Epithelial cell of proximal tubule (primary cell): ENCODE results near the gene BCL10. TPM values are rescaled to one million over a fixed set of nuclear protein-coding genes. Genes with fewer than 3 reads are reported as not detected.

ENCODE experiments used
- DNase-seq: peaks from one replicate; pipeline ENCODE4 v3.0.0-alpha.2; 2011; ENCODE audit warnings: low read depth
- H3K4me3 ChIP-seq: 2 replicates; pipeline ENCODE4 v1.5.1; 2011; ENCODE audit warnings: low read depth, mild to moderate bottlenecking, low read length
- CTCF ChIP-seq: conservative IDR thresholded peaks from 2 replicates; pipeline ENCODE4 v1.5.1; 2012; ENCODE audit warnings: low read depth, mild to moderate bottlenecking, low read length
- total RNA-seq: library from RNA; depleted of rRNA; stranded (reverse); fragments of >200 nt; gene quantifications from 2 replicates; pipeline ENCODE4 v1.2.3, GENCODE V29; 2015

BCL10 gene
- total RNA-seq, 1 donor from 2014 or later: 87.9 TPM

DNA sequence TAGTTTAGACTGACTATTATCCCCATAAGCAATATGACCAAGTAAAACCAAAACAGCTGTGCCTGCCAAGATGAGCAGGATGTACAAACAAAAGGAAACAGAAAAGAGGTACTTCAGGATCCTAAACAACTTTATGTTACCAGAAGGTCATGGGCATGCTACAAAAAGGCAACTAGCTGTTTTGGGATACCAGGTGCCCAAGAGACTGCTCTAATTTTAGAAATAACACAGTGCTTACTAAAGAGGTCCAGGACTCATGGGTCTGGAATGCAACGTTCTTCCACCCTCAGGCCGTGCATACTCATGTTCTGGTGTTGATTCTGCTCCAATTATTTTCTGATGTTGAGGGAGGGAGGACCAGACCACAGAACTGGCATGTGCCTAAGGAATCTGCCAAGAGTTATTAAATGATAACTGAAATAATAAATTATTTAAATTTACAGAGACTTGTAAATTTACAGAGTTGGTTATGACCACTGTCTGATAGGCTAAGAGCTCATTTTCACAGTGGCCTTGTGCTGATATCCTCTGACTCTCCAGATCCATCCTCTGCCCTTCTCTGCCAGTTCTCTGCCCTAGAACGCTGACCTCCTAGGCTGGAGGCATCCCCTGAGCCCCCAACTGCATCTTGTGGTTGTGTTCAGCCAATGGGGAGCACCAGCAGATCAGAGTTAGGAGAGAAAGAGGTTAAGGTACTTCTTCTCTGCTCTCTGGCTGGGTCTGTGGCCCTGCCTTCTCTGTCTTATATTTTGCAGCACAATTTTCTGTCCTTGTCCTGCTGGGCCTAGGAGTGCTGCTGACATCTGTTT, 37.7 kb upstream of the BCL10 start:
- TF ChIP-seq CTCF: no peak
- no peak for DNase-seq
- no peak overlapping the region for H3K4me3 ChIP-seq

- H3K4me3 ChIP-seq: no peak overlapping the region
- no peak for DNase-seq
- no peak for TF ChIP-seq CTCF
Measured at GRCh38 chr1:85311818-85312217, 35.4 kb upstream of the BCL10 start.

- TF ChIP-seq CTCF: no peak
- no peak for DNase-seq
- no peak overlapping the region for H3K4me3 ChIP-seq
Measured at GRCh38 chr1:85308833-85309350, 32.5 kb upstream of the BCL10 start.

DNA sequence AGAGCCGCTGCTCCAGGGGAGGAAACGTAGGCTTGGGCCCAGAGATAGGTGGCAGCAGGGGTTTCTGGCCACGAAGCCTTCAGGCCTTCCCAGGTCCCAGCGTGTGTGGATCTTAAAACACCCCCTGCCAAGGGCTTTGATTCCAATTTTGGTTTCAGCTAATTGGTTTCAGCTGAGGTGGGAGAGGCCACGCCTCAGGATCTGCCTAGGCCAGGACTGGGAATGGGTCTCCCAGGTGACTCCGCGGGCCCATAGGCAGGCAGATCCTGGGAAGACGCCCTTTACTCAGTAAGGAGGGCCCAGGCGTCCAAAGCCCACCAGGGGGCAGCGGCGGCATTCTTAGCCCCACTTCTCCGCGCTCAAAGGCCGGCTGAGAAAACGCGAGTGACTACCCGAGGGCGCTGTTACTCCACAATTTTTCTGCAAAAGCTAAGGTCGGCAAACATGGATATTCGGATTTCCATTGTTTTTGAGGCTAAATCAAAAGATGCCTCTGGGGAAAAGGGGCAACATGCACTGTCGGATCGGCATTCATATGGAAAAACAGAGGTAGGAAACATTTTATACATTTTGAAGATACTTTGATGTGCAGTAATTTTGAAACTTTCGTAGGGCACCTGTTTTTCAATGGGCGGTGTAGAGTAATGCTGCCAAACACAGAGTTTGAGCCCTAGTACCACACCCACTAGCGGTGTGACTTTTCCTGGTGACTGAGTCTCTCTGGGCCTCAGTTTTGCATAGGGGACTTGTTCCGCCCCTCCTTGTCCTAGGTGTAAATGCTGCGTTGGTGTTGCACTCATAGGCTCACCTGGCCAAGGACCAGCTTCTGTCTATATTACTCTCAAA, 31.8 kb upstream of the BCL10 start:
- no peak for DNase-seq
- H3K4me3 ChIP-seq: no peak overlapping the region
- peak; percentile 99 for TF ChIP-seq CTCF

DNA sequence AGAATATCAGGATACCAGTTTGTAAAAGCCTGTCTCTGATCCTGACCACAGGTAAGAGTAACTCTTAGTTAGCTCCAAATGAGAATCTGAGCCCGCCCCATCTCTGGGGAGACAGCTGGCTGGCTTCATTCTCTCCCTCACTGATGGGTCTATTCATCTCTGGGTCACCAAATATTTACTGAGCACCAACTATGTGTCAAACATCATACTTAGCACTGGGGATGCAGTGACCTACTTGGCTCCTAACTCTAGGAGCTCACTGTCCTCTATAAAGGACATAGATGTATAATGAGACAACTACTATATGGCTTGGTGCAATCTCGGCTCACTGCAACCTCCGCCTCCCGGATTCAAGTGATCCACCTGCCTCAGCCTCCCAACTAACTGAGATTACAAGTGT, 29.8 kb upstream of the BCL10 start:
- DNase-seq: no peak
- no peak overlapping the region for H3K4me3 ChIP-seq
- no peak for TF ChIP-seq CTCF

DNA sequence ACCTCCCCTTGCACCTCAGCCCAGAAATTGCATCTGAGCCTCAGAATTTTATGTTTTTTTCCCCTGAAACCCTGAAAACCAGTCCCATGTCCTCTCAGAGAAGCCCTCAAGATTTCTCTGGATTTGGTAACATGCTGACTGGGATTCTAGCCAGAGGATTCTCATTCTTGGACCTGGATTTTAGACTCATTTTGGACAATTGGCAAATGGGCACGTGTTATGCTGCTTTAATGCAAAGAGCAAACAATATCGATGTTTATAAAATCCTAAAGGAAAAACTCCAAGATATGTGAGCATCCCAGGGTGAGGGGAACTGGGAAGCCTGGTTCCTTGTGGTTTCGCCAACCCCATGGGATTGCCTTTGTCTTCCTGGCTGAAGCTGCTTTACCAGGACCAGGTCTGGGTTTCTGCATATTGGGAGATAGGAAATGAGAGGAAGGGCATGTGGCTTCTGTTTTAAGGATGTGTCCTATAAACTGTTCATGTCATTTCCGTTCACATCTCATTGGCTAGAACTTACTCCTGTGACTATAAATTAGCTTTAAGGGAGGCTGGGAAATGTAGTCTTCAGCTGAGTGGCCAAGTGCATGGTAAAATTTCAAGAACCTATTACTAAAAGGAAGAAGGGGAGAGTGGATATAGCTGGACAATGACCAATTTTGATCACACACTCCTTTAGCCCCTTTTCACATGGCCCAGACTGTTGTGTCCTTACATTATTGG, 27.2 kb upstream of the BCL10 start:
- no peak for TF ChIP-seq CTCF

More for the DNA sequence above, 27.2 kb upstream of the BCL10 start:
- H3K4me3 ChIP-seq: no peak overlapping the region
- no peak for DNase-seq
